IPS-NIHi7 (cell line): ENCODE data around the gene AUP1.

ENCODE experiments used
- DNase-seq: peaks from one replicate; pipeline ENCODE4 v3.0.0; 2012; ENCODE audit warnings: mixed read lengths; ENCODE audit errors: extremely low spot score

The AUP1 gene

GRCh38 chr2:74558284-74559230 lies 29.1 kb upstream of the AUP1 start:
- no peak for DNase-seq

- DNase-seq, result no peak
Observed at GRCh38 chr2:74556831-74557370, 27.4 kb upstream of the AUP1 start.

GRCh38 chr2:74556159-74556558 lies 26.7 kb upstream of the AUP1 start:
- no peak for DNase-seq

GRCh38 chr2:74555610-74556103 lies 26.2 kb upstream of the AUP1 start:
- no peak for DNase-seq

GRCh38 chr2:74554820-74555531 lies 25.5 kb upstream of the AUP1 start:
- peak; percentile 64 for DNase-seq

GRCh38 chr2:74553892-74554819 lies 24.6 kb upstream of the AUP1 start, which contains the start of the genes DOK1 and LOXL3:
Gene DOK1, plus strand, starts transcription at chr2:74554720. Its CDS starts 35 bp downstream, at chr2:74554755.
Gene LOXL3, minus strand, starts transcription at chr2:74553942. Its CDS starts 1,308 bp downstream, at chr2:74552634.
- peak; percentile 92 for DNase-seq

GRCh38 chr2:74552914-74553811 lies 23.7 kb upstream of the AUP1 start:
- DNase-seq, result peak; percentile 32

GRCh38 chr2:74551942-74552913 lies 22.7 kb upstream of the AUP1 start:
- DNase-seq, result no peak

GRCh38 chr2:74551530-74551929 lies 22.0 kb upstream of the AUP1 start:
- DNase-seq, result no peak

GRCh38 chr2:74550231-74550630 lies 20.7 kb upstream of the AUP1 start:
- DNase-seq, result no peak

GRCh38 chr2:74548900-74549826 lies 19.7 kb upstream of the AUP1 start:
- DNase-seq, result peak; percentile 78

GRCh38 chr2:74548285-74548899 lies 18.9 kb upstream of the AUP1 start:
- peak; percentile 44 for DNase-seq

GRCh38 chr2:74546004-74546403 lies 16.5 kb upstream of the AUP1 start:
- no peak for DNase-seq

GRCh38 chr2:74544634-74545033 lies 15.1 kb upstream of the AUP1 start:
- DNase-seq, result no peak

- no peak for DNase-seq
Observed at GRCh38 chr2:74542978-74543377, 13.5 kb upstream of the AUP1 start.

- DNase-seq, result no peak
Observed at GRCh38 chr2:74540291-74540690, 10.8 kb upstream of the AUP1 start.

GRCh38 chr2:74538881-74539339 lies 9.4 kb upstream of the AUP1 start:
- DNase-seq, result no peak
